Fibroblast of the conjunctiva (primary cell): ENCODE data around the gene GABRB1.

Source experiments
- DNase-seq: peaks from one replicate; pipeline ENCODE4 v3.0.0-alpha.2; 2010; ENCODE audit warnings: low read depth

GABRB1 gene

GRCh38 chr4:47031011-47031678 is at the start of gene GABRB1:
Gene GABRB1 (plus strand): TSS chr4:47031567.
- DNase-seq, result peak; percentile 22

GRCh38 chr4:46984781-46985180 is 46.6 kb upstream of the GABRB1 start:
- no peak for DNase-seq

GRCh38 chr4:46986922-46987638 is 44.3 kb upstream of the GABRB1 start:
- DNase-seq, result no peak

- DNase-seq, result no peak
These were observed 39.0 kb upstream of the GABRB1 start for GRCh38 chr4:46992338-46992737.

GRCh38 chr4:46993075-46994006 is 38.0 kb upstream of the GABRB1 start, which contains the start of gene GABRA4:
Gene GABRA4 (minus strand): TSS chr4:46993581. CDS start chr4:46993424, 157 bp downstream.
- DNase-seq, result no peak

GRCh38 chr4:46994007-46994405 is 37.4 kb upstream of the GABRB1 start:
- no peak for DNase-seq

- DNase-seq, result no peak
These were observed 31.8 kb upstream of the GABRB1 start for GRCh38 chr4:46999566-46999965.

GRCh38 chr4:47000406-47000805 is 31.0 kb upstream of the GABRB1 start:
- no peak for DNase-seq

- no peak for DNase-seq
These were observed 28.8 kb upstream of the GABRB1 start for GRCh38 chr4:47002580-47002979.

GRCh38 chr4:47010347-47010911 is 20.9 kb upstream of the GABRB1 start:
- no peak for DNase-seq

- no peak for DNase-seq
These were observed 20.4 kb upstream of the GABRB1 start for GRCh38 chr4:47010912-47011446.

GRCh38 chr4:47012676-47013075 is 18.7 kb upstream of the GABRB1 start:
- no peak for DNase-seq

GRCh38 chr4:47013373-47013772 is 18.0 kb upstream of the GABRB1 start:
- DNase-seq, result no peak

- DNase-seq, result no peak
These were observed 14.3 kb upstream of the GABRB1 start for GRCh38 chr4:47017081-47017480.

GRCh38 chr4:47017494-47017893 is 13.9 kb upstream of the GABRB1 start:
- DNase-seq, result no peak

- no peak for DNase-seq
These were observed 511 bp downstream of the GABRB1 start for GRCh38 chr4:47031751-47032404.

GRCh38 chr4:47032405-47033106 is 1.2 kb downstream of the GABRB1 start:
- DNase-seq, result peak; percentile 17

- DNase-seq, result no peak
These were observed 6.9 kb downstream of the GABRB1 start for GRCh38 chr4:47038263-47038662.

- DNase-seq, result no peak
These were observed 9.5 kb downstream of the GABRB1 start for GRCh38 chr4:47040828-47041227.

GRCh38 chr4:47043821-47044220 is 12.5 kb downstream of the GABRB1 start:
- no peak for DNase-seq

GRCh38 chr4:47045261-47045660 is 13.9 kb downstream of the GABRB1 start:
- DNase-seq, result no peak
